NT2/D1 (cell line): ENCODE results near the gene MTHFD2.

ENCODE experiments used
- DNase-seq: peaks from one replicate; pipeline ENCODE4 v3.0.0-alpha.2; 2011; ENCODE audit warnings: low read depth, low spot score
- H3K27me3 ChIP-seq: 2 replicates; pipeline ENCODE4 v1.6.0; 2011; ENCODE audit warnings: mild to moderate bottlenecking; ENCODE audit not compliant: insufficient read length, insufficient read depth
- H3K36me3 ChIP-seq: 2 replicates; pipeline ENCODE4 v1.6.1; 2011; ENCODE audit warnings: mild to moderate bottlenecking, low read length, mixed read lengths; ENCODE audit not compliant: insufficient read depth, insufficient read length
- H3K4me1 ChIP-seq: 2 replicates; pipeline ENCODE4 v1.5.1; 2011; ENCODE audit not compliant: insufficient read depth, insufficient read length
- H3K4me3 ChIP-seq: 2 replicates; pipeline ENCODE4 v1.5.1; 2011; ENCODE audit warnings: low read depth; ENCODE audit not compliant: insufficient read length
- H3K9ac ChIP-seq: 2 replicates; pipeline ENCODE4 v1.6.0; 2011; ENCODE audit warnings: low read depth; ENCODE audit not compliant: insufficient read length
- H3K9me3 ChIP-seq: 2 replicates; pipeline ENCODE4 v1.5.1; 2011; ENCODE audit warnings: mild to moderate bottlenecking, low read length; ENCODE audit not compliant: insufficient read depth
- SUZ12 ChIP-seq: IDR thresholded peaks from 2 replicates; pipeline ENCODE4 v1.6.1; 2011; ENCODE audit not compliant: insufficient read length, insufficient read depth; ENCODE audit errors: extremely low read depth
- YY1 ChIP-seq: IDR thresholded peaks from 2 replicates; pipeline ENCODE4 v1.6.1; 2011; ENCODE audit not compliant: insufficient read length, insufficient read depth
- ZNF274 ChIP-seq: IDR thresholded peaks from 2 replicates; pipeline ENCODE4 v1.6.1; 2011; ENCODE audit warnings: mild to moderate bottlenecking, low read depth, low read length

Gene MTHFD2

GRCh38 chr2:74244286-74244685 is 45.9 kb downstream of the MTHFD2 start:
- Histone ChIP-seq H3K4me1 (no peaks in the 10 kb centered on the region), H3K9me3 (no peaks in the 10 kb centered on the region), H3K36me3 (no peaks in the 10 kb centered on the region), H3K9ac (no peak overlapping the region), H3K4me3 (no peak overlapping the region), H3K27me3 (no peaks in the 10 kb centered on the region)
- no peak for DNase-seq
- TF ChIP-seq ZNF274: no peak
- no peak for TF ChIP-seq YY1
- no peak for TF ChIP-seq SUZ12

- Histone ChIP-seq H3K9me3 (no peaks in the 10 kb centered on the region), H3K36me3 (no peaks in the 10 kb centered on the region), H3K4me1 (no peaks in the 10 kb centered on the region), H3K27me3 (no peaks in the 10 kb centered on the region), H3K9ac (no peak overlapping the region), H3K4me3 (no peak overlapping the region)
- no peak for DNase-seq
- TF ChIP-seq ZNF274 (no peak), YY1 (no peak), SUZ12 (no peak)
Measured at GRCh38 chr2:74246496-74247195, 48.2 kb downstream of the MTHFD2 start.

GRCh38 chr2:74249406-74250122 is 51.1 kb downstream of the MTHFD2 start:
- Histone ChIP-seq H3K27me3 (no peaks in the 10 kb centered on the region), H3K4me1 (no peaks in the 10 kb centered on the region), H3K9ac (no peak overlapping the region), H3K9me3 (no peaks in the 10 kb centered on the region), H3K4me3 (no peak overlapping the region), H3K36me3 (no peaks in the 10 kb centered on the region)
- no peak for TF ChIP-seq YY1
- no peak for TF ChIP-seq SUZ12
- no peak for TF ChIP-seq ZNF274
- DNase-seq: no peak

- Histone ChIP-seq H3K27me3 (no peaks in the 10 kb centered on the region), H3K9me3 (no peaks in the 10 kb centered on the region), H3K36me3 (no peaks in the 10 kb centered on the region), H3K4me1 (no peaks in the 10 kb centered on the region), H3K9ac (no peak overlapping the region), H3K4me3 (no peak overlapping the region)
- peak; percentile 44 for DNase-seq
- no peak for TF ChIP-seq YY1
- TF ChIP-seq ZNF274: no peak
- TF ChIP-seq SUZ12: no peak
Measured at GRCh38 chr2:74250189-74250631, 51.8 kb downstream of the MTHFD2 start.

GRCh38 chr2:74252036-74252435 is 53.6 kb downstream of the MTHFD2 start:
- Histone ChIP-seq H3K9ac (no peak overlapping the region), H3K9me3 (no peaks in the 10 kb centered on the region), H3K4me1 (no peaks in the 10 kb centered on the region), H3K27me3 (no peaks in the 10 kb centered on the region), H3K36me3 (no peaks in the 10 kb centered on the region), H3K4me3 (no peak overlapping the region)
- TF ChIP-seq YY1: no peak
- TF ChIP-seq ZNF274: no peak
- TF ChIP-seq SUZ12: no peak
- no peak for DNase-seq

- no peaks in the 10 kb centered on the region for H3K4me1 ChIP-seq
- H3K4me3 ChIP-seq: no peak overlapping the region
- no peaks in the 10 kb centered on the region for H3K9me3 ChIP-seq
- no peak overlapping the region for H3K9ac ChIP-seq
- no peaks in the 10 kb centered on the region for H3K36me3 ChIP-seq
- no peak for DNase-seq
- H3K27me3 ChIP-seq: no peaks in the 10 kb centered on the region
- TF ChIP-seq SUZ12: no peak
- no peak for TF ChIP-seq YY1
- TF ChIP-seq ZNF274: no peak
Measured at GRCh38 chr2:74252862-74253261, 54.4 kb downstream of the MTHFD2 start.

- H3K4me1 ChIP-seq: no peaks in the 10 kb centered on the region
- H3K27me3 ChIP-seq: no peaks in the 10 kb centered on the region
- DNase-seq: no peak
- H3K9me3 ChIP-seq: no peaks in the 10 kb centered on the region
- no peaks in the 10 kb centered on the region for H3K36me3 ChIP-seq
- no peak overlapping the region for H3K4me3 ChIP-seq
- no peak overlapping the region for H3K9ac ChIP-seq
- TF ChIP-seq SUZ12 (no peak), YY1 (no peak), ZNF274 (no peak)
Measured at GRCh38 chr2:74253306-74253970, 55.0 kb downstream of the MTHFD2 start.
